T-helper 17 cell (primary cell): ENCODE results near the gene SLC6A16. TPM values are rescaled to one million over a fixed set of nuclear protein-coding genes. Genes with fewer than 3 reads are reported as not detected.
"Not testable (repeated sequence)": the region's sequence is repeated elsewhere in the genome, so short reads cannot be mapped to it uniquely, and the experiment has no call there.

ENCODE experiments used
- ATAC-seq: fragments of 150-1000 bp; cut with Tn5 transposase; 2 replicates; pipeline ENCODE4 v1.10.0; 2021; ENCODE audit warnings: mild to moderate bottlenecking, moderate library complexity
- DNase-seq, 3 donors: peaks; one replicate each; pipeline versions ENCODE4 v3.0.0 to v3.0.0-alpha.2; 2020 to 2021
- H3K9me3 ChIP-seq: one replicate; pipeline ENCODE4 v1.7.0; 2013; ENCODE audit warnings: low read length, mild to moderate bottlenecking; ENCODE audit not compliant: control insufficient read depth, poor library complexity, severe bottlenecking
- H3K27ac Mint-ChIP-seq: one replicate; pipeline ENCODE4 v1.8.0; 2022; ENCODE audit warnings: mild to moderate bottlenecking, moderate library complexity, mixed read lengths
- H3K27me3 Mint-ChIP-seq: one replicate; pipeline ENCODE4 v1.8.0; 2022; ENCODE audit warnings: mixed read lengths
- H3K36me3 Mint-ChIP-seq: one replicate; pipeline ENCODE4 v1.8.0; 2022; ENCODE audit warnings: low read depth, mixed read lengths
- H3K4me1 Mint-ChIP-seq: one replicate; pipeline ENCODE4 v1.8.0; 2022; ENCODE audit warnings: mild to moderate bottlenecking, mixed read lengths
- H3K4me3 Mint-ChIP-seq: one replicate; pipeline ENCODE4 v1.8.0; 2022; ENCODE audit warnings: mild to moderate bottlenecking, moderate library complexity, mixed read lengths
- total RNA-seq, 4 donors: library from RNA in 2 of 4; stranded (reverse) in 2 of 4; gene quantifications; one replicate each; pipeline ENCODE4 v1.2.3 and lab custom pipeline; 2022 to 2026

Gene SLC6A16
- 1 to 10 TPM; 3.1 to 3.7 TPM for total RNA-seq
- total RNA-seq (lab: John Stamatoyannopoulos, UW): 1.2 to 3.0 reads per million in 2 donors

GRCh38 chr19:49324801-49325576, at the start of gene SLC6A16:
TSS of gene SLC6A16 (minus strand) at chr19:49325191. CDS start at chr19:49311347, 13,844 bp downstream.
- peaks cover 16% of the 10 kb centered on the region for H3K4me1 Mint-ChIP-seq
- no peaks in the 10 kb centered on the region for H3K9me3 ChIP-seq
- H3K36me3 Mint-ChIP-seq: peaks cover 6% of the 10 kb centered on the region
- ATAC-seq (no peak), DNase-seq (no peak)
- H3K27ac Mint-ChIP-seq: no peak within 1 kb of the TSS
- no peak within 1 kb of the TSS for H3K4me3 Mint-ChIP-seq
- no peaks in the 10 kb centered on the region for H3K27me3 Mint-ChIP-seq

GRCh38 chr19:49373174-49373573, 48.2 kb upstream of the SLC6A16 start:
- not testable (repeated sequence) for ATAC-seq, H3K36me3 Mint-ChIP-seq, H3K9me3 ChIP-seq, H3K4me3 Mint-ChIP-seq, H3K27ac Mint-ChIP-seq, H3K4me1 Mint-ChIP-seq, DNase-seq
- peaks cover 30% of the 10 kb centered on the region for H3K27me3 Mint-ChIP-seq

GRCh38 chr19:49371184-49371583, 46.2 kb upstream of the SLC6A16 start:
- H3K4me3 Mint-ChIP-seq: no peak overlapping the region
- peaks cover 20% of the 10 kb centered on the region for H3K27me3 Mint-ChIP-seq
- H3K36me3 Mint-ChIP-seq: no peaks in the 10 kb centered on the region
- peaks cover 7% of the 10 kb centered on the region for H3K9me3 ChIP-seq
- no peak for DNase-seq
- H3K27ac Mint-ChIP-seq: no peak overlapping the region
- H3K4me1 Mint-ChIP-seq: peaks cover 3% of the 10 kb centered on the region
- no peak for ATAC-seq

- Mint-ChIP-seq H3K36me3 (peaks cover 4% of the 10 kb centered on the region), H3K27ac (no peak overlapping the region), H3K4me3 (no peak overlapping the region), H3K4me1 (peaks cover 3% of the 10 kb centered on the region), H3K27me3 (peaks cover 5% of the 10 kb centered on the region)
- ATAC-seq (no peak), DNase-seq (no peak)
- H3K9me3 ChIP-seq: peaks cover 7% of the 10 kb centered on the region
These were observed 43.8 kb upstream of the SLC6A16 start for GRCh38 chr19:49368711-49369358.

- H3K4me3 Mint-ChIP-seq: no peak overlapping the region
- H3K9me3 ChIP-seq: peaks cover 7% of the 10 kb centered on the region
- ATAC-seq: no peak
- H3K27ac Mint-ChIP-seq: no peak overlapping the region
- DNase-seq: no peak
- peaks cover 4% of the 10 kb centered on the region for H3K36me3 Mint-ChIP-seq
- H3K4me1 Mint-ChIP-seq: peaks cover 10% of the 10 kb centered on the region
- peaks cover 5% of the 10 kb centered on the region for H3K27me3 Mint-ChIP-seq
These were observed 41.1 kb upstream of the SLC6A16 start for GRCh38 chr19:49366110-49366509.

- DNase-seq (no peak), ATAC-seq (no peak)
- Mint-ChIP-seq H3K36me3 (peaks cover 6% of the 10 kb centered on the region), H3K4me1 (peaks cover 20% of the 10 kb centered on the region), H3K27ac (no peak overlapping the region), H3K4me3 (no peak overlapping the region), H3K27me3 (no peaks in the 10 kb centered on the region)
- peaks cover 7% of the 10 kb centered on the region for H3K9me3 ChIP-seq
These were observed 39.2 kb upstream of the SLC6A16 start for GRCh38 chr19:49364083-49364737.

GRCh38 chr19:49363268-49364082, 38.5 kb upstream of the SLC6A16 start, which contains the start of gene DKKL1:
TSS of gene DKKL1 (plus strand) at chr19:49363877. CDS start at chr19:49363999, 122 bp downstream.
- Mint-ChIP-seq H3K4me3 (no peak within 1 kb of the TSS), H3K36me3 (peaks cover 6% of the 10 kb centered on the region), H3K4me1 (peaks cover 20% of the 10 kb centered on the region), H3K27ac (no peak within 1 kb of the TSS), H3K27me3 (no peaks in the 10 kb centered on the region)
- H3K9me3 ChIP-seq: no peaks in the 10 kb centered on the region
- ATAC-seq: peak; percentile 88
- DNase-seq: peak; percentile 42 to 63 (median 48)

- H3K27ac Mint-ChIP-seq: no peak overlapping the region
- no peaks in the 10 kb centered on the region for H3K27me3 Mint-ChIP-seq
- H3K4me1 Mint-ChIP-seq: peaks cover 20% of the 10 kb centered on the region
- no peaks in the 10 kb centered on the region for H3K9me3 ChIP-seq
- no peak overlapping the region for H3K4me3 Mint-ChIP-seq
- no peak for ATAC-seq
- peaks cover 6% of the 10 kb centered on the region for H3K36me3 Mint-ChIP-seq
- no peak for DNase-seq
These were observed 37.9 kb upstream of the SLC6A16 start for GRCh38 chr19:49362929-49363267.

GRCh38 chr19:49362048-49362928, 37.3 kb upstream of the SLC6A16 start, which contains the start of gene TEAD2:
TSS of gene TEAD2 (minus strand) at chr19:49362416. CDS start at chr19:49360075, 2,341 bp downstream.
- no peak within 1 kb of the TSS for H3K4me3 Mint-ChIP-seq
- H3K36me3 Mint-ChIP-seq: peaks cover 6% of the 10 kb centered on the region
- no peaks in the 10 kb centered on the region for H3K27me3 Mint-ChIP-seq
- no peak within 1 kb of the TSS for H3K27ac Mint-ChIP-seq
- H3K9me3 ChIP-seq: no peaks in the 10 kb centered on the region
- no peak for DNase-seq
- no peak for ATAC-seq
- peaks cover 20% of the 10 kb centered on the region for H3K4me1 Mint-ChIP-seq

- ATAC-seq (no peak), DNase-seq (no peak)
- Mint-ChIP-seq H3K27ac (no peak overlapping the region), H3K4me1 (peaks cover 22% of the 10 kb centered on the region), H3K27me3 (no peaks in the 10 kb centered on the region), H3K4me3 (no peak overlapping the region), H3K36me3 (peaks cover 6% of the 10 kb centered on the region)
- no peaks in the 10 kb centered on the region for H3K9me3 ChIP-seq
These were observed 36.6 kb upstream of the SLC6A16 start for GRCh38 chr19:49361438-49362047.

GRCh38 chr19:49359851-49360820, 35.1 kb upstream of the SLC6A16 start:
- Mint-ChIP-seq H3K27ac (no peak overlapping the region), H3K36me3 (peaks cover 5% of the 10 kb centered on the region), H3K4me3 (peak overlapping the region; percentile 25), H3K27me3 (peaks cover 7% of the 10 kb centered on the region), H3K4me1 (peaks cover 32% of the 10 kb centered on the region)
- H3K9me3 ChIP-seq: no peaks in the 10 kb centered on the region
- ATAC-seq (no peak), DNase-seq (no peak)
